Mucosa of rectum (tissue), 2 donors: ENCODE data around the gene SOWAHA.
A peak's percentile ranks its signal among the peaks of the same experiment; 100 is the strongest.
"Not testable (repeated sequence)": the region's sequence is repeated elsewhere in the genome, so short reads cannot be mapped to it uniquely, and the experiment has no call there.

ENCODE experiments used
- H3K27ac ChIP-seq, 2 donors: one replicate each; pipeline ENCODE4 v1.7.0; 2013; ENCODE audit warnings: inconsistent platforms in 2 of 2, low read depth in 2 of 2, low read length in 2 of 2
- H3K27me3 ChIP-seq, 2 donors: one replicate each; pipeline ENCODE4 v1.7.0; 2013; ENCODE audit warnings: low read length in 2 of 2; ENCODE audit not compliant: control insufficient read depth in 2 of 2, insufficient read depth in 2 of 2
- H3K36me3 ChIP-seq, 2 donors: one replicate each; pipeline ENCODE4 v1.7.0; 2013; ENCODE audit warnings: low read length in 2 of 2; ENCODE audit not compliant: control insufficient read depth in 2 of 2, insufficient read depth in 2 of 2
- H3K4me1 ChIP-seq, 2 donors: one replicate each; pipeline ENCODE4 v1.7.0; 2013; ENCODE audit warnings: low read length in 2 of 2, mild to moderate bottlenecking in 1 of 2; ENCODE audit not compliant: control insufficient read depth in 2 of 2, insufficient read depth in 2 of 2
- H3K4me3 ChIP-seq, 2 donors: one replicate each; pipeline ENCODE4 v1.7.0; 2013; ENCODE audit warnings: low read length in 2 of 2
- H3K9ac ChIP-seq, 2 donors: one replicate each; pipeline ENCODE4 v1.7.0; 2013; ENCODE audit warnings: low read length in 2 of 2, low read depth in 1 of 2, mild to moderate bottlenecking in 1 of 2
- H3K9me3 ChIP-seq, 2 donors: one replicate each; pipeline ENCODE4 v1.7.0; 2013; ENCODE audit warnings: low read length in 2 of 2; ENCODE audit not compliant: control insufficient read depth in 2 of 2
- donor health status: healthy.
- donor health status: Normal muscosa, but diverticular disease.

SOWAHA gene

DNA sequence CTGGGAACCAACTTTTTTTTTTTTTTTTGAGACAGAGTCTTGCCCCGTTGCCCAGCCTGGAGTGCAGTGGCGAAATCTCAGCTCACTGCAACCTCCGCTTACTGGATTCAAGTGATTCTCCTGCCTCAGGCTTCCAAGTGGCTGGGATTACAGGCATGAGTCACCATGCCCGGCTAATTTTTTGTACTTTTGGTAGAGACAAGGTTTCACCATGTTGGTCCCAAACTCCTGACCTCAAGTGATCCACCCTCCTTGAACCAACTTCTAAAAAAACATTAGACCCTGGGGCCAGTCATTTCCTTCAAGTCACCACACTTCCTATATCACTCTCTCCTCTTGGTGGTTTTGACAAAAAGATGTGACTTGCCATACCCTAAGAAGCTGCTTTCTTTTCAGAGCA is 28.2 kb downstream of the SOWAHA start:
- H3K27ac ChIP-seq: peak overlapping the region; percentile 91 to 93
- no peaks in the 10 kb centered on the region for H3K36me3 ChIP-seq
- no peaks in the 10 kb centered on the region for H3K27me3 ChIP-seq
- H3K4me1 ChIP-seq: peaks cover 39 to 45% of the 10 kb centered on the region in 2 donors
- no peaks in the 10 kb centered on the region for H3K9me3 ChIP-seq
- H3K4me3 ChIP-seq: no peak overlapping the region
- H3K9ac ChIP-seq: no peak overlapping the region

- H3K36me3 ChIP-seq: no peaks in the 10 kb centered on the region
- H3K27ac ChIP-seq: no peak overlapping the region
- H3K4me1 ChIP-seq: no peaks in the 10 kb centered on the region
- H3K27me3 ChIP-seq: no peaks in the 10 kb centered on the region
- H3K9ac ChIP-seq: no peak overlapping the region
- no peak overlapping the region for H3K4me3 ChIP-seq
- H3K9me3 ChIP-seq: no peaks in the 10 kb centered on the region
Measured at GRCh38 chr5:132848270-132848669, 35.2 kb downstream of the SOWAHA start.

DNA sequence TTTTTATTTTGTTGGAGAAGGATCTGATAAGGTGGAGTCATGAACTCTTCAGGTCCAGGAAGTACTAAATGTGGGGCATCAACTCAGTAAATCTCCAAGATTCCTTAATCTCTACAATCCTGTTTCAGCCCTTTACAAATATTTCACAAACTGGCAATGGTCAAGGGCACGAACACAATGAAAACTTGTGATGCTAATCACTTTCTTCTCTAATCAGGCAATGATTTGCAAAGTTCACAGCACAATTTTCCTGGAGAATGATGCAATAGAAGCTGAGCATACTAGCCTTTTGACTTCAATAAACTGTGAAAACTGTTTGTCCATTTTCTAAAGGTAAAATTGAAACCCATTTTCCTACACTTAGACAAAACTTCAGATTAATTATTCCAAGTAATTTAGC is 36.2 kb downstream of the SOWAHA start:
- Histone ChIP-seq H3K36me3 (no peaks in the 10 kb centered on the region), H3K27ac (no peak overlapping the region), H3K9ac (no peak overlapping the region), H3K4me1 (no peaks in the 10 kb centered on the region), H3K4me3 (no peak overlapping the region), H3K9me3 (no peaks in the 10 kb centered on the region), H3K27me3 (no peaks in the 10 kb centered on the region)

DNA sequence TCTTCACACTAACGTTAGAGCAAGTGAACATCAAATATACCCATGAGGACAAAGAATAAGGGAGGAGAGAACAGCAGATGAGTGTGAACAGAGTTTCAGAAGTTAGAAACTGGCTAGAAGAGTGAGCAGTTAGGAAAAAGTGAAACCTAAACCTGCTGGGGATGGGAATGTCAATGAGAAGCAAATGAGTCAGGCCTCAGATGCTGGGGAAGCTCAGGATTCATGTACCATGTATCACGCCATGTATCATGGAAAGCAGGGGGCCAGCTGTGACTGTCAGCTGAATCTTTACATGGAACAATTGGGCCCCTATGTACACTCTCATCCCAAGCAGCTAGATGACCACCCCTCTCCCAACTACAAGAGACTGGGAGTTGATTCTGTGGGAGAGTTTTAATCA is 37.0 kb downstream of the SOWAHA start:
- Histone ChIP-seq H3K4me3 (no peak overlapping the region), H3K9me3 (no peaks in the 10 kb centered on the region), H3K27ac (no peak overlapping the region), H3K27me3 (no peaks in the 10 kb centered on the region), H3K9ac (no peak overlapping the region), H3K36me3 (no peaks in the 10 kb centered on the region), H3K4me1 (no peaks in the 10 kb centered on the region)

DNA sequence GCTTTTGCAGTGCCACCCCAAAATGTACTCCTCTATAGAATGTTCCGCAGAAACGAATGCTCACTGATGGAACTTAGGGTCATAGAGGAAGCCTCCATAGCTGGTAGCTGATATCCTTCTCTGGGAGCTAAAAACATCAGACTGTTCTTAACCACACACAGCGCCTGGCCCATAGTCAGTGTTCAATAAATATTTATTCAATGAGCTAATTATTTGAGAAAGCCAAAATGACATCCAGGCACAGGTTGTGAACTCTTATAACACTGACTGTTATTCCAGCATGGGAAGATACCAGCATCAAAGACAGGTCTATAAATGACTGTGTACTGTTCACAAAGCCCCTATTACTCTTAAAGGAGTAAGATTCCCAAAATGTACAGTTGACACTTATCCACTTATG is 40.2 kb downstream of the SOWAHA start:
- Histone ChIP-seq H3K9ac (no peak overlapping the region), H3K4me1 (no peaks in the 10 kb centered on the region), H3K9me3 (no peaks in the 10 kb centered on the region), H3K27me3 (no peaks in the 10 kb centered on the region), H3K4me3 (no peak overlapping the region), H3K36me3 (no peaks in the 10 kb centered on the region), H3K27ac (no peak overlapping the region)

DNA sequence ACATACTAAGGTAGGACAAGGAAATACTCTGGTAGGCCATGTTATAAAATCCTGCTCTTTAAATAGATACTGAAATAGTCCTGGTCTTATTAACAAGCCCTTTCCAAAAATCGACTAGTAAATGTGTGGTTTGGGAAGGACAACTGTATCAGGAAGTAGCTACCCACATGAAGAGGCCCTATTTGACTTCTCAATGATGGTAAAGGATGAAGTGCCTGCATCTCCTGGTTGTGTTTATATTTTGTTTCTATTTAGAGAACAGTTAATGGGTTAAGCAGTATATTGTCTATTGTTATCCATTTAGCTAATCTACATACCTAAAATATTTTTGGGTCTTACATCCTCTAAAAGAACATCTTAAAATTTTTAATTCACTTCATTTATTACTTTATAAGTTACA is 40.7 kb downstream of the SOWAHA start:
- H3K4me3 ChIP-seq: no peak overlapping the region
- no peaks in the 10 kb centered on the region for H3K9me3 ChIP-seq
- H3K4me1 ChIP-seq: no peaks in the 10 kb centered on the region
- H3K36me3 ChIP-seq: no peaks in the 10 kb centered on the region
- H3K27ac ChIP-seq: no peak overlapping the region
- no peak overlapping the region for H3K9ac ChIP-seq
- no peaks in the 10 kb centered on the region for H3K27me3 ChIP-seq

DNA sequence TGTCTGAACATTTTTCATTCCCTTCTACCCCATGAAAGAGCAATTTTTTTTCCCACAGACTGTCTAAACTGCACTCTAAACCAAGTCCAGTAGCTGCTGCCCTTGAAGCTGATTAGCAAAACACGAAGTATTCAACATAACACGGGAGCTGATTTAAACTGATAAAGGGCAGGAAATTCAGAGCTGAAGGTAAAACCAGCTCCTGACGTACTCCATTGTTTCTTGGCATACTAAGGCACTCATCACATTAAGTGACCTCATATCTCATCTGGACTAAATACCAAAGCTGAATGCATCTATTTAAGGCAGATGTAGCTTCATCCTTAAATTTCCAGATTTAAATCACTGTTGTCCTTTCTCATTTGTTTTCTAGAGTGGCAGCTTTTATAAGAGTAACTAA is 41.2 kb downstream of the SOWAHA start:
- no peaks in the 10 kb centered on the region for H3K9me3 ChIP-seq
- no peak overlapping the region for H3K27ac ChIP-seq
- no peak overlapping the region for H3K9ac ChIP-seq
- H3K4me1 ChIP-seq: no peaks in the 10 kb centered on the region
- H3K36me3 ChIP-seq: no peaks in the 10 kb centered on the region
- H3K4me3 ChIP-seq: no peak overlapping the region
- no peaks in the 10 kb centered on the region for H3K27me3 ChIP-seq

- H3K4me1 ChIP-seq, H3K27ac ChIP-seq, H3K9ac ChIP-seq, H3K9me3 ChIP-seq, H3K4me3 ChIP-seq, H3K27me3 ChIP-seq, H3K36me3 ChIP-seq: not testable (repeated sequence)
Measured at GRCh38 chr5:132854992-132855391, 41.9 kb downstream of the SOWAHA start.

- Histone ChIP-seq H3K9ac (no peak overlapping the region), H3K36me3 (no peaks in the 10 kb centered on the region), H3K4me1 (no peaks in the 10 kb centered on the region), H3K27me3 (no peaks in the 10 kb centered on the region), H3K4me3 (no peak overlapping the region), H3K27ac (no peak overlapping the region), H3K9me3 (no peaks in the 10 kb centered on the region)
Measured at GRCh38 chr5:132856011-132856410, 42.9 kb downstream of the SOWAHA start.

DNA sequence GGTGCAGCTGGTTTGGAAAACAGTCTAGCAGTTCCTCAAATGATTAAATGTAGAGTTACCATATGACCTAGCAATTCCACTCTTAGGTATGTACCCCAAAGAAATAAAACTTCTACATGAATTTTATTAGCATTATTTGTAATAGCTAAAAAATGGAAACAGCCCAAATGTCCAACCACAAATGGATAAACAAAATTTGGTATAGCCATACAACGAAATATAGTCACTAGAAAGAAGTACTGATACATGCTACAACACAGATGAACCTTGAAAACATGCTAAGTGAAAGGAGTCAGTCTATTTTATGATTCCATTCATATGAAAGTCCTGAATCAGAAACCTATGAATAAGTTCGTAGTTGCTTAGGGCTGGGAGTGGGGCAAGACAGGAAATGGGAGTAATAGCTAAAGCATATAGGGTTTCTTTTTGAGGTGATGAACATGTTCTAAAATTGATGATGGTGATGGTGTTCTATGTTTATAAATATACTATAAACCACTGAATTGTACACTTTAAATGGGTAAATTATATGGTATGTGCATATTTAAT is 46.9 kb downstream of the SOWAHA start:
- no peaks in the 10 kb centered on the region for H3K36me3 ChIP-seq
- H3K4me3 ChIP-seq: no peak overlapping the region

GRCh38 chr5:132860742-132861141 is 47.6 kb downstream of the SOWAHA start:
- H3K9ac ChIP-seq: no peak overlapping the region
- no peak overlapping the region for H3K4me3 ChIP-seq
- no peaks in the 10 kb centered on the region for H3K27me3 ChIP-seq
- H3K9me3 ChIP-seq: no peaks in the 10 kb centered on the region
- peaks cover 4 to 5% of the 10 kb centered on the region in 2 donors for H3K4me1 ChIP-seq
- no peaks in the 10 kb centered on the region for H3K36me3 ChIP-seq
- no peak overlapping the region for H3K27ac ChIP-seq

More for the DNA sequence above, 46.9 kb downstream of the SOWAHA start:
- no peaks in the 10 kb centered on the region for H3K9me3 ChIP-seq
- H3K9ac ChIP-seq: no peak overlapping the region
- no peaks in the 10 kb centered on the region for H3K4me1 ChIP-seq
- no peaks in the 10 kb centered on the region for H3K27me3 ChIP-seq
- no peak overlapping the region for H3K27ac ChIP-seq
